Measurements from ENCODE around the gene GBF1. TPM values are rescaled to one million over a fixed set of nuclear protein-coding genes. Genes with fewer than 3 reads are reported as not detected.
A peak's percentile ranks its signal among the peaks of the same experiment; 100 is the strongest.

Gene GBF1
- total and polyA plus RNA-seq, 10 of the 15 experiments (the other 5 are each of a cell fraction or from before 2014, with no cell fraction given), result 0.82 to 42.0 (median 21.8) TPM

GRCh38 chr10:102196893-102197292, 48.4 kb upstream of the GBF1 start (continued):
- no peak for TF ChIP-seq STAT1 (conservative IDR thresholded peaks at IDR 0.05)
- TF ChIP-seq BCL11A (IDR thresholded peaks at IDR 0.05; ENCODE audit: low read depth, low read length), result peak; percentile 54; the same call in 1 of the 2 replicates
- TF ChIP-seq RUNX3 (IDR thresholded peaks at IDR 0.05; ENCODE audit: low read length), result peak; percentile 78; the same call in 1 of the 2 replicates
- no peak for TF ChIP-seq SIX5 (IDR thresholded peaks at IDR 0.05; ENCODE audit: low read depth, low read length, severe bottlenecking)
- TF ChIP-seq PKNOX1 (IDR thresholded peaks at IDR 0.05), result no peak
- TF ChIP-seq RELB (IDR thresholded peaks at IDR 0.05; ENCODE audit: low read depth), result peak; percentile 33; the same call in 1 of the 2 replicates
- no peak for TF ChIP-seq POLR2AphosphoS5 (IDR thresholded peaks at IDR 0.05; ENCODE audit: low read length)
- no peak for TF ChIP-seq ZBTB33 (IDR thresholded peaks at IDR 0.05)
- no peak for TF ChIP-seq ATF3 (IDR thresholded peaks at IDR 0.05; ENCODE audit: borderline replicate concordance, extremely low read depth, low read depth, low read length)
- no peak for TF ChIP-seq CTCF (IDR thresholded peaks at IDR 0.05 in 2 of 3, conservative IDR thresholded peaks at IDR 0.05 in 1 of 3; ENCODE audit: control insufficient read depth in 2 of 3, extremely low read depth in 1 of 3, insufficient read depth in 1 of 3, low read depth in 3 of 3, low read length in 3 of 3)
- no peak for TF ChIP-seq RB1 (IDR thresholded peaks at IDR 0.05; ENCODE audit: borderline replicate concordance)
- TF ChIP-seq CBFB (IDR thresholded peaks at IDR 0.05; ENCODE audit: low read depth), result 0 out of 2 replicates have a peak, but pooled peaks have one; percentile 23
- no peak for TF ChIP-seq MEF2A (IDR thresholded peaks at IDR 0.05; ENCODE audit: insufficient read depth, low read depth, low read length)
- TF ChIP-seq ATF7 (IDR thresholded peaks at IDR 0.05; ENCODE audit: low read depth), result no peak
- TF ChIP-seq FOXM1 (IDR thresholded peaks at IDR 0.05; ENCODE audit: low read depth, low read length), result no peak; the same call in 1 of the 2 replicates
- no peak for TF ChIP-seq RELA (IDR thresholded peaks at IDR 0.05; ENCODE audit: borderline replicate concordance, partially characterized antibody)
- no peak for TF ChIP-seq ZNF384 (IDR thresholded peaks at IDR 0.05; ENCODE audit: borderline replicate concordance, low read depth, low read length)
- TF ChIP-seq POU2F2 (IDR thresholded peaks at IDR 0.05; ENCODE audit: borderline replicate concordance, low read depth, low read length), result peak; percentile 74; the same call in 1 of the 3 replicates
- TF ChIP-seq RAD21 (IDR thresholded peaks at IDR 0.05; ENCODE audit: insufficient read depth, low read depth, low read length), result no peak
- no peak for TF ChIP-seq KAT2A (conservative IDR thresholded peaks at IDR 0.05; ENCODE audit: control insufficient read depth, low read depth, low read length)
- TF ChIP-seq NR2F1 (conservative IDR thresholded peaks at IDR 0.05), result no peak
- no peak for TF ChIP-seq SKIL (IDR thresholded peaks at IDR 0.05; ENCODE audit: low read depth, poor library complexity, severe bottlenecking)

Data from GM12878 (cell line).